ENCODE results near the gene RPLP1. TPM values are rescaled to one million over a fixed set of nuclear protein-coding genes. Genes with fewer than 3 reads are reported as not detected.
A peak's percentile ranks its signal among the peaks of the same experiment; 100 is the strongest.

The RPLP1 gene
- polyA plus RNA-seq, result 1,000 to 10,000 TPM; 1,182 to 1,782 TPM

- Histone ChIP-seq H3K4me1 (ENCODE audit: control insufficient read depth in 2 of 2, insufficient read depth in 2 of 2, low read length in 1 of 2) (peaks cover 5 to 6% of the 10 kb centered on the region in 2 donors), H3K4me3 (ENCODE audit: low read depth in 1 of 2, low read length in 2 of 2) (peak within 1 kb of the TSS; percentile 65 to 94), H3K9me3 (ENCODE audit: control insufficient read depth in 2 of 2, insufficient read depth in 1 of 2, low read depth in 1 of 2, low read length in 1 of 2) (no peaks in the 10 kb centered on the region), H3K27me3 (ENCODE audit: control insufficient read depth in 1 of 2, insufficient read depth in 2 of 2, low read length in 2 of 2) (no peaks in the 10 kb centered on the region), H3K36me3 (ENCODE audit: control insufficient read depth in 2 of 2, insufficient read depth in 2 of 2, low read length in 1 of 2) (peaks cover 0 to 15% of the 10 kb centered on the region in 2 donors), H3K27ac (ENCODE audit: low read depth in 2 of 2, low read length in 1 of 2) (peak within 1 kb of the TSS; percentile 91 to 95)
- WGBS, 2 donors, result 0% methylated on average over 70 to 77 of the region's 77 CpGs
These were observed at the start of gene RPLP1 for GRCh38 chr15:69452692-69453521. Gene RPLP1, plus strand, starts transcription at chr15:69452818. Its CDS starts 131 bp downstream, at chr15:69452949.

- Histone ChIP-seq H3K27me3 (ENCODE audit: control insufficient read depth in 1 of 2, insufficient read depth in 2 of 2, low read length in 2 of 2) (no peaks in the 10 kb centered on the region), H3K4me1 (ENCODE audit: control insufficient read depth in 2 of 2, insufficient read depth in 2 of 2, low read length in 1 of 2) (no peaks in the 10 kb centered on the region), H3K36me3 (ENCODE audit: control insufficient read depth in 2 of 2, insufficient read depth in 2 of 2, low read length in 1 of 2) (peaks cover 0 to 4% of the 10 kb centered on the region in 2 donors), H3K27ac (ENCODE audit: low read depth in 2 of 2, low read length in 1 of 2) (no peak overlapping the region), H3K9me3 (ENCODE audit: control insufficient read depth in 2 of 2, insufficient read depth in 1 of 2, low read depth in 1 of 2, low read length in 1 of 2) (no peaks in the 10 kb centered on the region), H3K4me3 (ENCODE audit: low read depth in 1 of 2, low read length in 2 of 2) (no peak overlapping the region)
- WGBS, 2 donors, result 60 to 72% methylated on average over 4 of the region's 4 CpGs
These were observed 49.0 kb upstream of the RPLP1 start for GRCh38 chr15:69403594-69403993.

GRCh38 chr15:69405110-69405509 is 47.5 kb upstream of the RPLP1 start:
- peaks cover 0 to under 1% of the 10 kb centered on the region in 2 donors for H3K36me3 ChIP-seq (ENCODE audit: control insufficient read depth in 2 of 2, insufficient read depth in 2 of 2, low read length in 1 of 2)
- H3K4me1 ChIP-seq (ENCODE audit: control insufficient read depth in 2 of 2, insufficient read depth in 2 of 2, low read length in 1 of 2), result no peaks in the 10 kb centered on the region
- H3K27me3 ChIP-seq (ENCODE audit: control insufficient read depth in 1 of 2, insufficient read depth in 2 of 2, low read length in 2 of 2), result no peaks in the 10 kb centered on the region
- WGBS, 2 donors, result 61 to 63% methylated on average over 3 of the region's 3 CpGs
- no peak overlapping the region for H3K4me3 ChIP-seq (ENCODE audit: low read depth in 1 of 2, low read length in 2 of 2)
- no peaks in the 10 kb centered on the region for H3K9me3 ChIP-seq (ENCODE audit: control insufficient read depth in 2 of 2, insufficient read depth in 1 of 2, low read depth in 1 of 2, low read length in 1 of 2)
- H3K27ac ChIP-seq (ENCODE audit: low read depth in 2 of 2, low read length in 1 of 2), result no peak overlapping the region

- Histone ChIP-seq H3K36me3 (ENCODE audit: control insufficient read depth in 2 of 2, insufficient read depth in 2 of 2, low read length in 1 of 2) (no peaks in the 10 kb centered on the region), H3K9me3 (ENCODE audit: control insufficient read depth in 2 of 2, insufficient read depth in 1 of 2, low read depth in 1 of 2, low read length in 1 of 2) (no peaks in the 10 kb centered on the region), H3K27ac (ENCODE audit: low read depth in 2 of 2, low read length in 1 of 2) (no peak overlapping the region), H3K27me3 (ENCODE audit: control insufficient read depth in 1 of 2, insufficient read depth in 2 of 2, low read length in 2 of 2) (no peaks in the 10 kb centered on the region), H3K4me1 (ENCODE audit: control insufficient read depth in 2 of 2, insufficient read depth in 2 of 2, low read length in 1 of 2) (no peaks in the 10 kb centered on the region), H3K4me3 (ENCODE audit: low read depth in 1 of 2, low read length in 2 of 2) (no peak overlapping the region)
- 91 to 98% methylated on average over 3 of the region's 3 CpGs for WGBS, 2 donors
These were observed 44.8 kb upstream of the RPLP1 start for GRCh38 chr15:69407719-69408400.

- no peaks in the 10 kb centered on the region for H3K4me1 ChIP-seq (ENCODE audit: control insufficient read depth in 2 of 2, insufficient read depth in 2 of 2, low read length in 1 of 2)
- no peaks in the 10 kb centered on the region for H3K9me3 ChIP-seq (ENCODE audit: control insufficient read depth in 2 of 2, insufficient read depth in 1 of 2, low read depth in 1 of 2, low read length in 1 of 2)
- H3K27ac ChIP-seq (ENCODE audit: low read depth in 2 of 2, low read length in 1 of 2), result no peak overlapping the region
- 59 to 63% methylated on average over 3 of the region's 3 CpGs for WGBS, 2 donors
- no peaks in the 10 kb centered on the region for H3K36me3 ChIP-seq (ENCODE audit: control insufficient read depth in 2 of 2, insufficient read depth in 2 of 2, low read length in 1 of 2)
- H3K4me3 ChIP-seq (ENCODE audit: low read depth in 1 of 2, low read length in 2 of 2), result no peak overlapping the region
- H3K27me3 ChIP-seq (ENCODE audit: control insufficient read depth in 1 of 2, insufficient read depth in 2 of 2, low read length in 2 of 2), result no peaks in the 10 kb centered on the region
These were observed 43.8 kb upstream of the RPLP1 start for GRCh38 chr15:69408841-69409240.

GRCh38 chr15:69410248-69410874 is 42.3 kb upstream of the RPLP1 start:
- no peaks in the 10 kb centered on the region for H3K27me3 ChIP-seq (ENCODE audit: control insufficient read depth in 1 of 2, insufficient read depth in 2 of 2, low read length in 2 of 2)
- no peak overlapping the region for H3K4me3 ChIP-seq (ENCODE audit: low read depth in 1 of 2, low read length in 2 of 2)
- H3K4me1 ChIP-seq (ENCODE audit: control insufficient read depth in 2 of 2, insufficient read depth in 2 of 2, low read length in 1 of 2), result no peaks in the 10 kb centered on the region
- H3K27ac ChIP-seq (ENCODE audit: low read depth in 2 of 2, low read length in 1 of 2), result no peak overlapping the region
- H3K9me3 ChIP-seq (ENCODE audit: control insufficient read depth in 2 of 2, insufficient read depth in 1 of 2, low read depth in 1 of 2, low read length in 1 of 2), result no peaks in the 10 kb centered on the region
- WGBS, 2 donors, result 51 to 55% methylated on average over 9 of the region's 9 CpGs
- no peaks in the 10 kb centered on the region for H3K36me3 ChIP-seq (ENCODE audit: control insufficient read depth in 2 of 2, insufficient read depth in 2 of 2, low read length in 1 of 2)

GRCh38 chr15:69412274-69412673 is 40.3 kb upstream of the RPLP1 start:
- no peaks in the 10 kb centered on the region for H3K9me3 ChIP-seq (ENCODE audit: control insufficient read depth in 2 of 2, insufficient read depth in 1 of 2, low read depth in 1 of 2, low read length in 1 of 2)
- no peaks in the 10 kb centered on the region for H3K4me1 ChIP-seq (ENCODE audit: control insufficient read depth in 2 of 2, insufficient read depth in 2 of 2, low read length in 1 of 2)
- no peaks in the 10 kb centered on the region for H3K27me3 ChIP-seq (ENCODE audit: control insufficient read depth in 1 of 2, insufficient read depth in 2 of 2, low read length in 2 of 2)

GRCh38 chr15:69412701-69413100 is 39.9 kb upstream of the RPLP1 start:
- H3K36me3 ChIP-seq (ENCODE audit: control insufficient read depth in 2 of 2, insufficient read depth in 2 of 2, low read length in 1 of 2), result no peaks in the 10 kb centered on the region
- no peak overlapping the region for H3K27ac ChIP-seq (ENCODE audit: low read depth in 2 of 2, low read length in 1 of 2)
- H3K4me3 ChIP-seq (ENCODE audit: low read depth in 1 of 2, low read length in 2 of 2), result no peak overlapping the region
- no peaks in the 10 kb centered on the region for H3K4me1 ChIP-seq (ENCODE audit: control insufficient read depth in 2 of 2, insufficient read depth in 2 of 2, low read length in 1 of 2)
- whole genome bisulfite sequencing, 2 donors, result 68 to 69% methylated on average over 1 of the region's 1 CpG
- H3K9me3 ChIP-seq (ENCODE audit: control insufficient read depth in 2 of 2, insufficient read depth in 1 of 2, low read depth in 1 of 2, low read length in 1 of 2), result no peaks in the 10 kb centered on the region
- H3K27me3 ChIP-seq (ENCODE audit: control insufficient read depth in 1 of 2, insufficient read depth in 2 of 2, low read length in 2 of 2), result no peaks in the 10 kb centered on the region

More at GRCh38 chr15:69412274-69412673, 40.3 kb upstream of the RPLP1 start:
- Histone ChIP-seq H3K27ac (ENCODE audit: low read depth in 2 of 2, low read length in 1 of 2) (no peak overlapping the region), H3K4me3 (ENCODE audit: low read depth in 1 of 2, low read length in 2 of 2) (no peak overlapping the region), H3K36me3 (ENCODE audit: control insufficient read depth in 2 of 2, insufficient read depth in 2 of 2, low read length in 1 of 2) (no peaks in the 10 kb centered on the region)

GRCh38 chr15:69413822-69414700 is 38.6 kb upstream of the RPLP1 start, which contains the start of gene KIF23:
Gene KIF23, plus strand, starts transcription at chr15:69414349. Its CDS starts 117 bp downstream, at chr15:69414466.
- Histone ChIP-seq H3K4me1 (ENCODE audit: control insufficient read depth in 2 of 2, insufficient read depth in 2 of 2, low read length in 1 of 2) (no peaks in the 10 kb centered on the region), H3K36me3 (ENCODE audit: control insufficient read depth in 2 of 2, insufficient read depth in 2 of 2, low read length in 1 of 2) (no peaks in the 10 kb centered on the region), H3K27me3 (ENCODE audit: control insufficient read depth in 1 of 2, insufficient read depth in 2 of 2, low read length in 2 of 2) (no peaks in the 10 kb centered on the region), H3K9me3 (ENCODE audit: control insufficient read depth in 2 of 2, insufficient read depth in 1 of 2, low read depth in 1 of 2, low read length in 1 of 2) (no peaks in the 10 kb centered on the region), H3K27ac (ENCODE audit: low read depth in 2 of 2, low read length in 1 of 2) (peak within 1 kb of the TSS; percentile 27 to 41), H3K4me3 (ENCODE audit: low read depth in 1 of 2, low read length in 2 of 2) (peak within 1 kb of the TSS; percentile 72 to 81)
- WGBS, 2 donors, result 2% methylated on average over 71 to 78 of the region's 78 CpGs
